OCI-LY7 (cell line): ENCODE measurements around the gene BBS9. TPM values are rescaled to one million over a fixed set of nuclear protein-coding genes. Genes with fewer than 3 reads are reported as not detected.

Source experiments
- BruUV-seq: library from RNA; stranded (reverse); fragments of 400-500 nt; replicated peaks from 2 replicates; lab custom pipeline; 2021; lab: Mats Ljungman, UMichigan
- CTCF ChIA-PET: fragments of 300-600 bp; sonication (Branson Sonifier 250); formaldehyde crosslinking; loops from one replicate; lab custom pipeline; 2022; ENCODE audit warnings: antibody characterized with exemption; ENCODE audit not compliant: unreplicated experiment; lab: Charles Lee
- POLR2A ChIA-PET: fragments of 300-600 bp; sonication (Branson Sonifier 250); formaldehyde crosslinking; loops from one replicate; lab custom pipeline; 2022; ENCODE audit warnings: antibody characterized with exemption; lab: Charles Lee
- DNase-seq: peaks from one replicate; pipeline ENCODE4 v3.0.0-alpha.2; 2015; ENCODE audit warnings: low spot score
- H2AFZ ChIP-seq: fragments of 200-600 bp; sonication (generic), shearing (Covaris generic); 2 replicates; pipeline ENCODE4 v1.6.1; 2014; ENCODE audit warnings: mild to moderate bottlenecking, antibody characterized with exemption, low read length, moderate library complexity
- H3K27ac ChIP-seq: fragments of 200-600 bp; sonication (generic); 2 replicates; pipeline ENCODE4 v1.5.1; 2014; ENCODE audit warnings: mixed run types, low read depth, mild to moderate bottlenecking, moderate library complexity, low read length, inconsistent platforms; ENCODE audit not compliant: poor library complexity, severe bottlenecking
- H3K36me3 ChIP-seq: fragments of 200-600 bp; sonication (generic); 2 replicates; pipeline ENCODE4 v1.6.1; 2014; ENCODE audit warnings: mild to moderate bottlenecking, antibody characterized with exemption, low read length, moderate library complexity, mixed read lengths; ENCODE audit not compliant: insufficient read depth
- H3K4me1 ChIP-seq: fragments of 200-600 bp; sonication (generic); 2 replicates; pipeline ENCODE4 v1.5.1; 2014; ENCODE audit warnings: mild to moderate bottlenecking, low read length; ENCODE audit not compliant: insufficient read depth, poor library complexity, severe bottlenecking
- H3K4me2 ChIP-seq: fragments of 200-600 bp; sonication (generic); 2 replicates; pipeline ENCODE4 v1.6.1; 2014; ENCODE audit warnings: mild to moderate bottlenecking, low read length
- H3K4me3 ChIP-seq: fragments of 200-600 bp; sonication (generic); 2 replicates; pipeline ENCODE4 v1.5.1; 2014; ENCODE audit warnings: mild to moderate bottlenecking, low read depth, low read length; ENCODE audit not compliant: poor library complexity, severe bottlenecking
- H3K79me2 ChIP-seq: fragments of 200-600 bp; sonication (generic); 2 replicates; pipeline ENCODE4 v1.6.1; 2016; ENCODE audit warnings: low read depth, mild to moderate bottlenecking, low read length, moderate library complexity, mixed read lengths; ENCODE audit not compliant: insufficient read depth
- H3K9me2 ChIP-seq: fragments of 200-600 bp; sonication (generic); 2 replicates; pipeline ENCODE4 v1.6.1; 2016; ENCODE audit warnings: mild to moderate bottlenecking, low read length, mixed read lengths; ENCODE audit not compliant: insufficient read depth
- H3K9me3 ChIP-seq: fragments of 200-600 bp; sonication (generic); 2 replicates; pipeline ENCODE4 v1.6.1; 2014; ENCODE audit warnings: mild to moderate bottlenecking, mixed run types, low read length, mixed read lengths
- H4K20me1 ChIP-seq: fragments of 200-600 bp; sonication (generic); 2 replicates; pipeline ENCODE4 v1.6.1; 2014; ENCODE audit warnings: mild to moderate bottlenecking, antibody characterized with exemption, low read length, moderate library complexity, mixed read lengths; ENCODE audit not compliant: insufficient read depth
- CTCF ChIP-seq: fragments of 200-600 bp; sonication (generic); conservative IDR thresholded peaks from 2 replicates; pipeline ENCODE4 v1.5.1; 2014; ENCODE audit warnings: mild to moderate bottlenecking, antibody characterized with exemption, low read length, moderate library complexity, mixed read lengths
- EZH2phosphoT487 ChIP-seq: fragments of 200-600 bp; sonication (generic); IDR thresholded peaks from 2 replicates; pipeline ENCODE4 v1.6.1; 2018; ENCODE audit warnings: low read depth, borderline replicate concordance, mild to moderate bottlenecking, mixed run types, antibody characterized with exemption, low read length, moderate library complexity, mixed read lengths
- intact Hi-C: fragments of 100-400 bp; cut with micrococcal nuclease; formaldehyde crosslinking; loops from one replicate; pipeline ENCODE4 v1.10.0; 2022; ENCODE audit not compliant: unreplicated experiment
- total RNA-seq, 2 experiments: library from RNA; depleted of rRNA in 1 of 2; stranded (reverse); fragments of >200 nt in 1 of 2; shearing (Covaris generic) in 1 of 2; gene quantifications; 2 replicates each; pipeline ENCODE4 v1.2.3, GENCODE V29; 2014 to 2022

Gene BBS9
- total RNA-seq, 2 experiments from 2014 or later, result 6.8 to 14.8 TPM

GRCh38 chr7:33458581-33458980, 329.2 kb downstream of the BBS9 start:
- no peaks in the 10 kb centered on the region for H3K79me2 ChIP-seq
- no peaks in the 10 kb centered on the region for H4K20me1 ChIP-seq
- no TSS peak for BruUV-seq
- intact Hi-C loops, result no loop called here
- H3K4me3 ChIP-seq, result no peak overlapping the region
- H3K27ac ChIP-seq, result no peak overlapping the region
- no peaks in the 10 kb centered on the region for H3K36me3 ChIP-seq
- TF ChIP-seq EZH2phosphoT487 (no peak), CTCF (no peak)
- H3K4me1 ChIP-seq, result no peaks in the 10 kb centered on the region
- no peak overlapping the region for H3K4me2 ChIP-seq
- no peaks in the 10 kb centered on the region for H3K9me3 ChIP-seq
- no peak overlapping the region for H2AFZ ChIP-seq
- ChIA-PET CTCF (no interaction called here), POLR2A (no interaction called here)
- H3K9me2 ChIP-seq, result no peaks in the 10 kb centered on the region
- DNase-seq, result no peak

- intact Hi-C loops, result no loop called here
- Histone ChIP-seq H3K4me2 (no peak overlapping the region), H3K9me3 (no peaks in the 10 kb centered on the region), H3K79me2 (no peaks in the 10 kb centered on the region), H3K36me3 (no peaks in the 10 kb centered on the region), H3K4me3 (no peak overlapping the region), H3K9me2 (no peaks in the 10 kb centered on the region), H3K27ac (no peak overlapping the region), H3K4me1 (no peaks in the 10 kb centered on the region), H2AFZ (no peak overlapping the region), H4K20me1 (no peaks in the 10 kb centered on the region)
- TF ChIP-seq CTCF (peak; percentile 39), EZH2phosphoT487 (no peak)
- ChIA-PET POLR2A (interaction anchor here (0.6 kb wide), 1 partner anchor 19 kb away, joined by 3 read pairs; no protein-coding TSS in a partner anchor), CTCF (no interaction called here)
- DNase-seq, result peak; percentile 3
- BruUV-seq, result no TSS peak
Observed at GRCh38 chr7:33459340-33459751, 330.0 kb downstream of the BBS9 start.

DNA sequence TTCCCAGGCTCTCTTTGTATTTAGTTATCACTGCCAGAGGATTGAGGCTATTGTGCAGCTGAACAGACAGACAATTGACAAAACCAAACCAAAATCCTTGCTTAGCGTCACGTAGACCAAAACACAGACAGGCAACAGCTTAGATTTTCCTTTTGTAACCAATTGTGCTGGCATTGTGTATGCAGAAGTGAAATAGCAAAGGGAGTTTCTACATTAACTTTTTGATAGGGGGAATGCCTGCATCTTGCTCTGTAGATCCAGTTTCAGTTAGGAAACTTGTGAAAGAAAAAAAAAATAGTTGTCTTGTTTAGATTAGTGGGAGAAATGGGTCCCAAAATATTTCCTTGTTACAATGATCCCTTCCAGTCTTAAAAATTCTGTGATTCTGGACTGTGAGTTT, 333.8 kb downstream of the BBS9 start:
- Histone ChIP-seq H3K4me3 (no peak overlapping the region), H3K27ac (no peak overlapping the region), H3K79me2 (no peaks in the 10 kb centered on the region), H3K9me3 (no peaks in the 10 kb centered on the region), H3K36me3 (no peaks in the 10 kb centered on the region), H3K4me2 (no peak overlapping the region), H2AFZ (no peak overlapping the region), H4K20me1 (no peaks in the 10 kb centered on the region), H3K4me1 (no peaks in the 10 kb centered on the region), H3K9me2 (no peaks in the 10 kb centered on the region)
- intact Hi-C loops, result no loop called here
- no TSS peak for BruUV-seq
- DNase-seq, result no peak
- CTCF ChIA-PET, result no interaction called here
- POLR2A ChIA-PET, result interaction anchor here (0.6 kb wide), 1 partner anchor 232 kb away, joined by 5 read pairs; no protein-coding TSS in a partner anchor
- no peak for TF ChIP-seq CTCF
- no peak for TF ChIP-seq EZH2phosphoT487
